ENCODE data around the gene TMEM123. TPM values are rescaled to one million over a fixed set of nuclear protein-coding genes. Genes with fewer than 3 reads are reported as not detected.

TMEM123 gene
- total RNA-seq, 3 donors from 2014 or later (not counting 1 experiment from before 2014, with no cell fraction given): 100 to 126 (median 118) TPM

- H3K4me3 ChIP-seq (ENCODE audit: low read length): no peak overlapping the region
- intact Hi-C loops (cut with micrococcal nuclease): no loop called here
- H3K27ac ChIP-seq (ENCODE audit: low read length): no peak overlapping the region
- Mint-ChIP-seq H3K27me3 (ENCODE audit: low read depth in 2 of 2) (peaks cover 0 to 6% of the 10 kb centered on the region in 2 donors), H3K36me3 (no peaks in the 10 kb centered on the region), H3K9me3 (no peaks in the 10 kb centered on the region), H3K4me1 (peaks cover 9 to 29% of the 10 kb centered on the region in 2 donors), H3K27ac (no peak overlapping the region), H3K4me3 (no peak overlapping the region)
- no peak for DNase-seq
- H3K27me3 ChIP-seq (ENCODE audit: control insufficient read depth, insufficient read depth, low read length): no peaks in the 10 kb centered on the region
- no peak for ATAC-seq
- H3K36me3 ChIP-seq (ENCODE audit: control insufficient read depth, insufficient read depth, low read length): no peaks in the 10 kb centered on the region
- peaks cover 9% of the 10 kb centered on the region for H3K4me1 ChIP-seq (ENCODE audit: control insufficient read depth, insufficient read depth, low read length)
- no peaks in the 10 kb centered on the region for H3K9me3 ChIP-seq (ENCODE audit: control insufficient read depth, insufficient read depth, low read length)
- 97% methylated on average over 2 of the region's 2 CpGs for WGBS (ENCODE audit: insufficient coverage)
- no peak for TF ChIP-seq CTCF (IDR thresholded peaks at IDR 0.05)
These were observed 3.8 kb upstream of the TMEM123 start for GRCh38 chr11:102456381-102456780.

- peaks cover 33 to 53% of the 10 kb centered on the region in 2 donors for H3K4me1 Mint-ChIP-seq
- H3K27ac ChIP-seq (ENCODE audit: low read length): no peak overlapping the region
- peak overlapping the region in 1 of 2 donors; percentile 78 for H3K27ac Mint-ChIP-seq
- 92% methylated on average over 2 of the region's 3 CpGs for WGBS (ENCODE audit: insufficient coverage)
- no peak for TF ChIP-seq CTCF (IDR thresholded peaks at IDR 0.05)
- H3K27me3 Mint-ChIP-seq (ENCODE audit: low read depth in 2 of 2): peaks cover 6 to 10% of the 10 kb centered on the region in 2 donors
- no peaks in the 10 kb centered on the region for H3K36me3 ChIP-seq (ENCODE audit: control insufficient read depth, insufficient read depth, low read length)
- H3K9me3 ChIP-seq (ENCODE audit: control insufficient read depth, insufficient read depth, low read length): no peaks in the 10 kb centered on the region
- no peaks in the 10 kb centered on the region for H3K9me3 Mint-ChIP-seq
- H3K4me3 Mint-ChIP-seq: no peak overlapping the region
- H3K4me1 ChIP-seq (ENCODE audit: control insufficient read depth, insufficient read depth, low read length): peaks cover 11% of the 10 kb centered on the region
- no peak for DNase-seq
- no peak for ATAC-seq
- H3K36me3 Mint-ChIP-seq: no peaks in the 10 kb centered on the region
- intact Hi-C loops (cut with micrococcal nuclease): loop anchor here (2.0 to 5.0 kb wide), 2 partner anchors 62 to 107 kb away; partner anchors contain the start of gene BIRC2
- H3K4me3 ChIP-seq (ENCODE audit: low read length): no peak overlapping the region
- no peaks in the 10 kb centered on the region for H3K27me3 ChIP-seq (ENCODE audit: control insufficient read depth, insufficient read depth, low read length)
These were observed 1.4 kb upstream of the TMEM123 start for GRCh38 chr11:102453921-102454320.

- Histone ChIP-seq H3K27ac (ENCODE audit: low read length) (peak overlapping the region; percentile 77), H3K27me3 (ENCODE audit: control insufficient read depth, insufficient read depth, low read length) (no peaks in the 10 kb centered on the region), H3K36me3 (ENCODE audit: control insufficient read depth, insufficient read depth, low read length) (peaks cover under 1% of the 10 kb centered on the region), H3K4me1 (ENCODE audit: control insufficient read depth, insufficient read depth, low read length) (peaks cover 14% of the 10 kb centered on the region), H3K9me3 (ENCODE audit: control insufficient read depth, insufficient read depth, low read length) (no peaks in the 10 kb centered on the region), H3K4me3 (ENCODE audit: low read length) (peak overlapping the region; percentile 76)
- Mint-ChIP-seq H3K27me3 (ENCODE audit: low read depth in 2 of 2) (peaks cover 6 to 7% of the 10 kb centered on the region in 2 donors), H3K4me3 (peak overlapping the region; percentile 96), H3K36me3 (no peaks in the 10 kb centered on the region), H3K27ac (peak overlapping the region; percentile 78 to 93), H3K9me3 (no peaks in the 10 kb centered on the region), H3K4me1 (peaks cover 39 to 55% of the 10 kb centered on the region in 2 donors)
- no peak for DNase-seq
- 8% methylated on average over 8 of the region's 8 CpGs for WGBS (ENCODE audit: insufficient coverage)
- intact Hi-C loops (cut with micrococcal nuclease): loop anchor here (2.0 to 5.0 kb wide), 2 partner anchors 61 to 106 kb away; partner anchors contain the start of gene BIRC2
- no peak for ATAC-seq
- TF ChIP-seq CTCF (IDR thresholded peaks at IDR 0.05): no peak
These were observed 734 bp upstream of the TMEM123 start for GRCh38 chr11:102453302-102453695.

Measured in natural killer cell (primary cell).